GM12891 (cell line): Measurements from ENCODE around the gene IL1RN.

Experiments used
- DNase-seq: peaks from one replicate; pipeline ENCODE4 v3.0.0; 2011; ENCODE audit warnings: low spot score; ENCODE audit not compliant: insufficient read length
- FAIRE-seq: peaks from 2 replicates; lab custom pipeline; 2011; peaks lifted over from hg19 to GRCh38; lab: Jason Lieb, UNC
- PAX5 ChIP-seq: IDR thresholded peaks from 2 replicates; pipeline ENCODE4 v1.6.1; 2011; ENCODE audit warnings: low read length, moderate library complexity, mild to moderate bottlenecking; ENCODE audit not compliant: insufficient read depth, severe bottlenecking
- POLR2A ChIP-seq: IDR thresholded peaks from 2 replicates; pipeline ENCODE4 v1.6.1; 2011; ENCODE audit warnings: low read depth, low read length, control low read depth
- POLR2AphosphoS5 ChIP-seq: IDR thresholded peaks from 2 replicates; pipeline ENCODE4 v1.6.1; 2011; ENCODE audit warnings: low read depth, low read length, control low read depth
- POU2F2 ChIP-seq: IDR thresholded peaks from 2 replicates; pipeline ENCODE4 v1.6.1; 2011; ENCODE audit warnings: low read depth, mild to moderate bottlenecking, control low read depth, low read length, moderate library complexity
- SPI1 ChIP-seq: IDR thresholded peaks from 2 replicates; pipeline ENCODE4 v1.6.1; 2011; ENCODE audit warnings: low read depth, low read length, control low read depth
- TAF1 ChIP-seq: IDR thresholded peaks from 2 replicates; pipeline ENCODE4 v1.6.1; 2011; ENCODE audit warnings: low read depth, low read length, control low read depth

Gene IL1RN

GRCh38 chr2:113150258-113150601 lies 22.8 kb downstream of the IL1RN start:
- DNase-seq (no peak), FAIRE-seq (no peak)
- TF ChIP-seq SPI1: no peak
- TF ChIP-seq POLR2A: no peak
- TF ChIP-seq PAX5: no peak
- TF ChIP-seq POLR2AphosphoS5: no peak
- TF ChIP-seq TAF1: no peak
- TF ChIP-seq POU2F2: no peak

- FAIRE-seq: peak; percentile 13
- no peak for TF ChIP-seq TAF1
- TF ChIP-seq POLR2A: no peak
- TF ChIP-seq POLR2AphosphoS5: no peak
- TF ChIP-seq POU2F2: no peak
- no peak for TF ChIP-seq SPI1
- TF ChIP-seq PAX5: no peak
- DNase-seq: no peak
Measured at GRCh38 chr2:113155331-113155730, 27.9 kb downstream of the IL1RN start.

GRCh38 chr2:113156278-113157117 lies 29.1 kb downstream of the IL1RN start:
- no peak for TF ChIP-seq POU2F2
- TF ChIP-seq SPI1: no peak
- no peak for TF ChIP-seq POLR2AphosphoS5
- no peak for TF ChIP-seq TAF1
- no peak for TF ChIP-seq POLR2A
- TF ChIP-seq PAX5: no peak
- FAIRE-seq: peak; percentile 58
- no peak for DNase-seq

GRCh38 chr2:113157118-113157896 lies 29.9 kb downstream of the IL1RN start:
- peak; percentile 78 for FAIRE-seq
- no peak for TF ChIP-seq SPI1
- no peak for TF ChIP-seq POLR2AphosphoS5
- no peak for TF ChIP-seq PAX5
- TF ChIP-seq POLR2A: no peak
- no peak for TF ChIP-seq TAF1
- no peak for TF ChIP-seq POU2F2
- DNase-seq: peak; percentile 65

- DNase-seq (no peak), FAIRE-seq (peak; percentile 51)
- TF ChIP-seq TAF1 (no peak), POU2F2 (no peak), SPI1 (no peak), PAX5 (no peak), POLR2AphosphoS5 (no peak)
Measured at GRCh38 chr2:113157897-113158753, 30.7 kb downstream of the IL1RN start.

GRCh38 chr2:113158884-113159553 lies 31.6 kb downstream of the IL1RN start:
- DNase-seq (no peak), FAIRE-seq (no peak)
- TF ChIP-seq POU2F2 (no peak), SPI1 (no peak), PAX5 (no peak), POLR2A (no peak), POLR2AphosphoS5 (no peak), TAF1 (no peak)

GRCh38 chr2:113160248-113160647 lies 32.9 kb downstream of the IL1RN start:
- DNase-seq (no peak), FAIRE-seq (no peak)
- TF ChIP-seq POU2F2 (no peak), PAX5 (no peak)

GRCh38 chr2:113160962-113161361 lies 33.6 kb downstream of the IL1RN start:
- FAIRE-seq (no peak), DNase-seq (no peak)
- TF ChIP-seq POU2F2 (no peak), TAF1 (no peak), SPI1 (no peak), PAX5 (no peak), POLR2A (no peak), POLR2AphosphoS5 (no peak)
